ENCODE measurements around the gene DOCK6.

The DOCK6 gene

DNA sequence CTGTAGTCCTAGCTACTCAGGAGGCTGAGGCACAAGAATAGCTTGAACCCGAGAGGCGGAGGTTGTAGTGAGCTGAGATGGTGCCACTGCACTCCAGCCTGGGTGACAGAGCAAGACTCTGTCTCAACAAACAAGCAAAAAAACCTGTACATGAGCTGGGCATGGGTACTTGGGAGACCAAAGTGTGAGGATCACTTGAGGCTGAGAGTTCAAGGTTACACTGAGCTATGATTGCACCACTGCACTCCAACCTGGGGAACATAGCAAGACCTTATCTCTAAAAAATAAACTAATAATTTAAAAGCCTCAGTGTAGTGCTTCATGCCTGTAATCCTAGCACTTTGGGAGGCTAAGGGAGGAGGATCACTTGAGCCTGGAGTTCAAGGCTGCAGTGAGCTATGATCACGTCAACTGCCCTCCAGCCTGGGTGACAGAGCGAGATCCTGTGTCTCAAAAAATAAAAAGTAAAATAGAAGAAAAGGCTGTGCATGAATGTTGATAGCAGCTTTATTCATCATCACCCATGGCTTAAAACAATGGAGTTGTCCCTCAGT, 12.3 kb upstream of the DOCK6 start:
- DNase-seq (ENCODE audit: low read depth), result no peak
- H3K4me3 ChIP-seq (ENCODE audit: low read length), result no peak overlapping the region
- TF ChIP-seq, protein P1, sequence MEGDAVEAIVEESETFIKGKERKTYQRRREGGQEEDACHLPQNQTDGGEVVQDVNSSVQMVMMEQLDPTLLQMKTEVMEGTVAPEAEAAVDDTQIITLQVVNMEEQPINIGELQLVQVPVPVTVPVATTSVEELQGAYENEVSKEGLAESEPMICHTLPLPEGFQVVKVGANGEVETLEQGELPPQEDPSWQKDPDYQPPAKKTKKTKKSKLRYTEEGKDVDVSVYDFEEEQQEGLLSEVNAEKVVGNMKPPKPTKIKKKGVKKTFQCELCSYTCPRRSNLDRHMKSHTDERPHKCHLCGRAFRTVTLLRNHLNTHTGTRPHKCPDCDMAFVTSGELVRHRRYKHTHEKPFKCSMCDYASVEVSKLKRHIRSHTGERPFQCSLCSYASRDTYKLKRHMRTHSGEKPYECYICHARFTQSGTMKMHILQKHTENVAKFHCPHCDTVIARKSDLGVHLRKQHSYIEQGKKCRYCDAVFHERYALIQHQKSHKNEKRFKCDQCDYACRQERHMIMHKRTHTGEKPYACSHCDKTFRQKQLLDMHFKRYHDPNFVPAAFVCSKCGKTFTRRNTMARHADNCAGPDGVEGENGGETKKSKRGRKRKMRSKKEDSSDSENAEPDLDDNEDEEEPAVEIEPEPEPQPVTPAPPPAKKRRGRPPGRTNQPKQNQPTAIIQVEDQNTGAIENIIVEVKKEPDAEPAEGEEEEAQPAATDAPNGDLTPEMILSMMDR (IDR thresholded peaks at IDR 0.05; ENCODE audit: insufficient read depth, low read depth, low read length, missing control alignments), result no peak

DNA sequence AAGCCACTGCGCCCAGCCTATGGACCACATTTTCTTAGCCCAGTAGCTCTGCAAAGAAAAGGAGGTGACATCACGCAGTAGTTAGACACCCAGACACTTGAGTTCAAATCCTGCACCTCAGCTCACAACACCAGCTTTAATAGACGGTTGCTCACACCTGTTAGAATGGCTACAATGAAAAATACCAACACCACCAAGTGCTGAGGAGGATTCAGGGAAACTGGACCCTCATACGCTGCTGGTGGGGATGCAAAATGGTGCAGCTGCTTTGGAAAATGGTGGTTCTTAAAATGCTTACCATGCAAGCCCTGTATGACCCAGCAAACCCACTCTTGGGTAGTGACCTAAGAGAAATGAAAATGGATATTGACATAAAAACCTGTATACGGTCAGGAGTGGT, 11.7 kb upstream of the DOCK6 start:
- no peak for DNase-seq (ENCODE audit: low read depth)
- TF ChIP-seq, protein P1 (IDR thresholded peaks at IDR 0.05; ENCODE audit: insufficient read depth, low read depth, low read length, missing control alignments), result no peak
- no peak overlapping the region for H3K4me3 ChIP-seq (ENCODE audit: low read length)

DNA sequence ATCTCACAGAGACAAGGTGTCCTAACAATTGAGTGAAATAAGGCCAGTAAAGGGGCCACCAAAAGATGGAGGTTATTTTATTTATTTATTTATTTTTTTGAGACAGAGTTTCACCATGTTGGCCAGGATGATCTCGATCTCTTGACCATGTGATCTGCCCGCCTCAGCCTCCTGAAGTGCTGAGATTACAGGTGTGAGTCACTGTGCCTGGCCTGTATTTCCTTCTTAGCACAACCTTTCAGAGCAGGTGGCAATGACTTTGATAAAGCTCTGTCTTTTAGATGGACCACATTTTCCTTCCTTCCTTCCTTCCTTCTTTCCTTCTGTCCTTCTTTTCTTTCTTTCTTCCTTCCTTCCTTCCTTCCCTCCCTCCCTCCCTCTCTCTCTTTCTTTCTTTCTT, 11.0 kb upstream of the DOCK6 start:
- peak; percentile 38 for DNase-seq (ENCODE audit: low read depth)
- H3K4me3 ChIP-seq (ENCODE audit: low read length), result no peak overlapping the region
- TF ChIP-seq, protein P1 (IDR thresholded peaks at IDR 0.05; ENCODE audit: insufficient read depth, low read depth, low read length, missing control alignments), result no peak

DNA sequence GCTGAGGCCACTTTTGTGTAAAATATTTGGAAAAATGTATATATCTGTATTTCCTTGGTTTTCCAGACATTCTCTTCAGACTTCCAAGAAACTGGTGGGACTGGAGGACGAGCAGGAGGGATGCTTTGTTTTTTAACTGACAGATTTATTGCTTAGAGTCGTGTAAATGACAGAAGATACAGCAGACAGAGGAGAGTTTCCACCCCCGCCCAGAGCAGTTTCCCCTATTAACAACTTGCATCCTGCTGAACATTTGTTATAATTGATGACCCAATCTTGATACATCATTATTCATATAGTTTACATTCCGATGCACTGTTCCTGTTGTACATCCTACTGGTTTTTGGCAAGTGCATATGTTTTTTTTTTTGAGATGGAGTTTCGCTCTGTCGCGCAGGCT, 7.1 kb upstream of the DOCK6 start:
- TF ChIP-seq, protein P1 (IDR thresholded peaks at IDR 0.05; ENCODE audit: insufficient read depth, low read depth, low read length, missing control alignments), result no peak
- peak; percentile 75 for DNase-seq (ENCODE audit: low read depth)
- H3K4me3 ChIP-seq (ENCODE audit: low read length), result no peak overlapping the region

DNA sequence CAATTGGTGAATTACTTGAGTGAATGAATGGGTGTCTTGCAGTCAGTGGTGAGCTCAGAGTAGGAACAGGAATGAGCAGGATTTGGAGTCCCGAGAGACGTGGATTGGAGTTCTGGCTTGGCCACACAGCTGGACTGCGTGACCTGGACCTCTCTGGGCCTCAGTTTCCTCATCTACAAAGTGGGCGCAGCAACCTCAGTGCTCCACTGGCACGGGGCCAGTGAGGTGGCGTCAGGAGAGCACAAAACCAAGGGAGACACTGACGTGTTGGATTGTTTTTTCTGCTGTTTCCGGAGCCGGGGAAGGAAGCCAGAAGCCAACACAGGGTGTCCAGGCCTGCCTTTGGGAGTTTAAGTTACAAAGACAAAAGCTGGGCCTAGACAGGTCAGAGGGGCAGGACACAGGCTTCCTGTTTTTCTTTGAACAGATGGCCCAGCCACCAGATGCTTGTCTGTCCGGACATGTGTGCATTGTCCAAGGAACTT, 6.5 kb upstream of the DOCK6 start:
- TF ChIP-seq, protein P1 (IDR thresholded peaks at IDR 0.05; ENCODE audit: insufficient read depth, low read depth, low read length, missing control alignments), result no peak
- no peak overlapping the region for H3K4me3 ChIP-seq (ENCODE audit: low read length)
- DNase-seq (ENCODE audit: low read depth), result peak; percentile 77

DNA sequence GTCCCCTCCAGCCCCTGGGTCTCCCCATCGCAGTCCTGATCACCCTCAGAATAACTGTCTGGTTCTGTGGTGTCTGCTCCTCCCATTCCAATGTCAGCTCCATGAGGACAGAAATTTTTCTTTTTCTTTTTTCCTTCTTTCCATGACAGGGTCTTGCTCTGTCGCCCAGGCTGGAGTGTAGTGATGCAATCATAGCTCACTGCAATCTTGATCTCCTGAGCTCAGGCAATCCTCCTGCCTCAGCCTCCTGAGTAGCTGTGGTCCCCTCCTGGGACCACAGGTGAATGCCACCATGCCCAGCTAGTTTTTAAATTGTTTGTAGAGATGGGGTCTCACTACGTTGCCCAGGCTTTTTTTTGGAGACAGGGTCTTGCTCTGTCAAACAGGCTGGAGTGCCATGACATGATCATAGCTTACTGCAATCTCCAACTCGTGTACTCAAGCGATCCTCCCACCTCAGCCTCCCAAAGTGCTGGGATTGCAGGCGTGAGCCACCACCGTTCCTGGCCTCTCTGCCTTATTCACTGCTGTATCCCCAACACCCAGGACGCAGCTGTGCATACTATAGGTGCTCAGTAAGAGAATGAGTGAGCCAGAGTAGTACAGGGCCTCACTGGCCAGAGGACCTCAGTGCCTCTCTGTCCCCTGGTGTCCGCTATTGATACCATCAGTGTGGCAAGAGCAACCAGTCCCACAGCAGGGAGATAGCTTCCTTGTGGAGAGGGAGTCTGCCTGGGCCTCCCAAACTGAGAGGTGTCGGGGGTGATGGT, 5.2 kb upstream of the DOCK6 start:
- no peak overlapping the region for H3K4me3 ChIP-seq (ENCODE audit: low read length)
- TF ChIP-seq, protein P1 (IDR thresholded peaks at IDR 0.05; ENCODE audit: insufficient read depth, low read depth, low read length, missing control alignments), result no peak
- DNase-seq (ENCODE audit: low read depth), result no peak
